Liver (tissue), 9 donors: ENCODE data around the gene SPSB1. TPM values are rescaled to one million over a fixed set of nuclear protein-coding genes. Genes with fewer than 3 reads are reported as not detected.

Source experiments
- DNase-seq: peaks from one replicate; pipeline ENCODE4 v3.0.0-alpha.2; 2017; ENCODE audit warnings: low spot score
- H3K27ac ChIP-seq, 2 donors: one replicate each; pipeline ENCODE4 v1.7.0; 2013; ENCODE audit warnings: inconsistent platforms in 2 of 2, low read length in 2 of 2, control low read depth in 1 of 2, low read depth in 1 of 2, mild to moderate bottlenecking in 1 of 2
- H3K27me3 ChIP-seq, 4 donors: one replicate each; pipeline versions ENCODE4 v1.6.1 to v1.7.0; 2013; ENCODE audit warnings: low read length in 3 of 4, inconsistent platforms in 1 of 4, mild to moderate bottlenecking in 1 of 4, moderate library complexity in 1 of 4; ENCODE audit not compliant: control insufficient read depth in 4 of 4, insufficient read depth in 4 of 4
- H3K36me3 ChIP-seq, 4 donors: one replicate each; pipeline versions ENCODE4 v1.6.1 to v1.7.0; 2013; ENCODE audit warnings: low read length in 3 of 4, mild to moderate bottlenecking in 3 of 4, low read depth in 1 of 4, moderate library complexity in 1 of 4; ENCODE audit not compliant: control insufficient read depth in 4 of 4, insufficient read depth in 3 of 4
- H3K4me1 ChIP-seq, 4 donors: one replicate each; pipeline versions ENCODE4 v1.6.1 to v1.7.0; 2013; ENCODE audit warnings: low read length in 3 of 4, mild to moderate bottlenecking in 3 of 4, moderate library complexity in 1 of 4; ENCODE audit not compliant: control insufficient read depth in 4 of 4, insufficient read depth in 4 of 4
- H3K4me3 ChIP-seq, 3 donors: one replicate each; pipeline versions ENCODE4 v1.6.1 to v1.7.0; 2013; ENCODE audit warnings: low read length in 3 of 3, control low read depth in 1 of 3, low read depth in 1 of 3, mild to moderate bottlenecking in 1 of 3
- H3K9ac ChIP-seq, 2 donors: one replicate each; pipeline ENCODE4 v1.7.0; 2013; ENCODE audit warnings: low read length in 2 of 2, mild to moderate bottlenecking in 2 of 2, moderate library complexity in 2 of 2, control low read depth in 1 of 2, low read depth in 1 of 2
- H3K9me3 ChIP-seq, 4 donors: one replicate each; pipeline versions ENCODE4 v1.6.1 to v1.7.0; 2013; ENCODE audit warnings: low read length in 3 of 4; ENCODE audit not compliant: control insufficient read depth in 4 of 4
- EGR1 ChIP-seq, 2 donors: IDR thresholded peaks; 2 replicates each; pipeline ENCODE4 v1.6.1; 2016 to 2018; ENCODE audit warnings: antibody characterized with exemption in 2 of 2, low read depth in 2 of 2
- FOXA1 ChIP-seq: IDR thresholded peaks from 2 replicates; pipeline ENCODE4 v1.6.1; 2016; ENCODE audit warnings: antibody characterized with exemption
- FOXA2 ChIP-seq: IDR thresholded peaks from 2 replicates; pipeline ENCODE4 v1.6.1; 2016; ENCODE audit warnings: antibody characterized with exemption
- GABPA ChIP-seq, 2 donors: IDR thresholded peaks in 1 of 2; conservative IDR thresholded peaks in 1 of 2; 2 replicates each; pipeline ENCODE4 v1.6.1; 2016; ENCODE audit warnings: antibody characterized with exemption in 2 of 2, mild to moderate bottlenecking in 1 of 2, moderate library complexity in 1 of 2
- HNF4A ChIP-seq, 2 donors: conservative IDR thresholded peaks; 2 replicates each; pipeline ENCODE4 v1.6.1; 2016; ENCODE audit warnings: antibody characterized with exemption in 2 of 2, mild to moderate bottlenecking in 2 of 2
- HNF4G ChIP-seq: IDR thresholded peaks from 2 replicates; pipeline ENCODE4 v1.6.1; 2016; ENCODE audit warnings: antibody characterized with exemption
- JUND ChIP-seq, 2 donors: IDR thresholded peaks; 2 replicates each; pipeline ENCODE4 v1.6.1; 2016; ENCODE audit warnings: antibody characterized with exemption in 2 of 2
- NR2F2 ChIP-seq: IDR thresholded peaks from 2 replicates; pipeline ENCODE4 v1.6.1; 2016; ENCODE audit warnings: antibody characterized with exemption
- RAD21 ChIP-seq, 2 donors: IDR thresholded peaks; 2 replicates each; pipeline ENCODE4 v1.6.1; 2016; ENCODE audit warnings: antibody characterized with exemption in 2 of 2, mild to moderate bottlenecking in 2 of 2
- RXRA ChIP-seq, 2 donors: IDR thresholded peaks; 2 replicates each; pipeline ENCODE4 v1.6.1; 2017 to 2018; ENCODE audit warnings: antibody characterized with exemption in 2 of 2, mild to moderate bottlenecking in 1 of 2
- SP1 ChIP-seq: IDR thresholded peaks from 2 replicates; pipeline ENCODE4 v1.6.1; 2018; ENCODE audit warnings: antibody characterized with exemption, mild to moderate bottlenecking
- TAF1 ChIP-seq: conservative IDR thresholded peaks from 2 replicates; pipeline ENCODE4 v1.6.1; 2016; ENCODE audit warnings: antibody characterized with exemption, mild to moderate bottlenecking
- YY1 ChIP-seq: IDR thresholded peaks from 2 replicates; pipeline ENCODE4 v1.6.1; 2016; ENCODE audit warnings: antibody characterized with exemption, mild to moderate bottlenecking
- WGBS: extraction: QIAGEN DNeasy Blood & Tissue Kit; methylation state at CpG from one replicate; pipeline ENCODE4 v1.1.7; 2013; 5-methylcytosine and 5-hydroxymethylcytosine counted together
- polyA plus RNA-seq, 2 donors: library from polyadenylated mRNA; stranded (reverse) in 1 of 2; unstranded in 1 of 2; fragments of 200-250 nt in 1 of 2; fragments of >200 nt in 1 of 2; fragmentation: Nextera tagmentation in 1 of 2; extraction: Ambion mirVana in 1 of 2; gene quantifications; one replicate each; pipeline versions ENCODE4 v1.2.1 to v1.2.3, GENCODE V29; 2013 to 2015
- total RNA-seq, 2 donors: library from RNA; depleted of rRNA; stranded (reverse); fragments of >200 nt; gene quantifications; one replicate each; pipeline ENCODE4 v1.2.3, GENCODE V29; 2014
- TF ChIP-seq, protein P1 (sequence below): IDR thresholded peaks from 2 replicates; pipeline ENCODE4 v1.6.1; 2016; ENCODE audit warnings: antibody characterized with exemption, mild to moderate bottlenecking
- TF ChIP-seq, protein P2 (sequence below): IDR thresholded peaks from 2 replicates; pipeline ENCODE4 v1.6.1; 2016; ENCODE audit warnings: antibody characterized with exemption
- TF ChIP-seq, protein P3 (sequence below): IDR thresholded peaks from 2 replicates; pipeline ENCODE4 v1.6.1; 2016; ENCODE audit warnings: antibody characterized with exemption
- donor health status: healthy.
- donor health status: healthy.
- donor health status: healthy.
- donor health status: healthy.
- donor health status: healthy.

SPSB1 gene
- total and polyA plus RNA-seq, 4 donors, result 4.1 to 22.6 (median 14.8) TPM

DNA sequence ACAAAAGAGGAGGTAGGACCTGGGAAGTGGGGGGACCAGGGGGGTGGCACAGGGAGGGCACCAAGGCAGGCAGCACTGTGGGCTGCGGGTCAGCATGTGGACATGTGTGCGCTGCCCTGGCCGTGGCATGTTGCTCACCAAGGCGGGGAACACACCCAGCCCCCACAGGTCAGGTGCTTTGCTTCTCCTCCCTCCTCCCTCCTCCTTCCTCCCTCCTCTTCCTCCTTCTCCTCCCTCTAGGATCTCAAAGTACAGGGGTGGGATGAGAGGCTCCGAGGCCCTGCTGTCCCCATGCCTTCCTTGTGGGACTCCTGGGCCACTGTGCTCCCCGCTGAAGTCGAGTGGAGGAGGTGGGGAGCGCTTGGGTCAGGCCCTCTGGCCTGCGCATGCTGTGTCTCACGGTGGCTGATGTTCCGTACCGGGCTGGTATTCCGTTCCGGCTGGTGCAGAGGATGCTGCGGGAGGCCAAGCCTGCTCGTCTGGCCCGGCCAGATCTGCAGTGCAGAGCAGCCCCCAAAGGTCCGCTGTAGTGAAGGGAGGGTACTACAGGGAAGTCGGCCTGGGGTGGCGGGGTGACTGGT, 26.6 kb downstream of the SPSB1 start:
- Histone ChIP-seq H3K4me1 (no peaks in the 10 kb centered on the region), H3K9ac (no peak overlapping the region), H3K36me3 (peaks cover 0 to 4% (median 0%) of the 10 kb centered on the region in 4 donors), H3K27ac (no peak overlapping the region), H3K4me3 (no peak overlapping the region), H3K9me3 (no peaks in the 10 kb centered on the region), H3K27me3 (no peaks in the 10 kb centered on the region)
- TF ChIP-seq TAF1, result no peak
- TF ChIP-seq JUND (IDR thresholded peaks at IDR 0.05), result no peak
- TF ChIP-seq, protein P1, sequence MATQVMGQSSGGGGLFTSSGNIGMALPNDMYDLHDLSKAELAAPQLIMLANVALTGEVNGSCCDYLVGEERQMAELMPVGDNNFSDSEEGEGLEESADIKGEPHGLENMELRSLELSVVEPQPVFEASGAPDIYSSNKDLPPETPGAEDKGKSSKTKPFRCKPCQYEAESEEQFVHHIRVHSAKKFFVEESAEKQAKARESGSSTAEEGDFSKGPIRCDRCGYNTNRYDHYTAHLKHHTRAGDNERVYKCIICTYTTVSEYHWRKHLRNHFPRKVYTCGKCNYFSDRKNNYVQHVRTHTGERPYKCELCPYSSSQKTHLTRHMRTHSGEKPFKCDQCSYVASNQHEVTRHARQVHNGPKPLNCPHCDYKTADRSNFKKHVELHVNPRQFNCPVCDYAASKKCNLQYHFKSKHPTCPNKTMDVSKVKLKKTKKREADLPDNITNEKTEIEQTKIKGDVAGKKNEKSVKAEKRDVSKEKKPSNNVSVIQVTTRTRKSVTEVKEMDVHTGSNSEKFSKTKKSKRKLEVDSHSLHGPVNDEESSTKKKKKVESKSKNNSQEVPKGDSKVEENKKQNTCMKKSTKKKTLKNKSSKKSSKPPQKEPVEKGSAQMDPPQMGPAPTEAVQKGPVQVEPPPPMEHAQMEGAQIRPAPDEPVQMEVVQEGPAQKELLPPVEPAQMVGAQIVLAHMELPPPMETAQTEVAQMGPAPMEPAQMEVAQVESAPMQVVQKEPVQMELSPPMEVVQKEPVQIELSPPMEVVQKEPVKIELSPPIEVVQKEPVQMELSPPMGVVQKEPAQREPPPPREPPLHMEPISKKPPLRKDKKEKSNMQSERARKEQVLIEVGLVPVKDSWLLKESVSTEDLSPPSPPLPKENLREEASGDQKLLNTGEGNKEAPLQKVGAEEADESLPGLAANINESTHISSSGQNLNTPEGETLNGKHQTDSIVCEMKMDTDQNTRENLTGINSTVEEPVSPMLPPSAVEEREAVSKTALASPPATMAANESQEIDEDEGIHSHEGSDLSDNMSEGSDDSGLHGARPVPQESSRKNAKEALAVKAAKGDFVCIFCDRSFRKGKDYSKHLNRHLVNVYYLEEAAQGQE, result no peak
- no peak for TF ChIP-seq FOXA1
- TF ChIP-seq HNF4G, result no peak
- TF ChIP-seq YY1, result no peak
- TF ChIP-seq SP1, result no peak
- TF ChIP-seq NR2F2, result no peak
- no peak for TF ChIP-seq FOXA2
- TF ChIP-seq, protein P2, sequence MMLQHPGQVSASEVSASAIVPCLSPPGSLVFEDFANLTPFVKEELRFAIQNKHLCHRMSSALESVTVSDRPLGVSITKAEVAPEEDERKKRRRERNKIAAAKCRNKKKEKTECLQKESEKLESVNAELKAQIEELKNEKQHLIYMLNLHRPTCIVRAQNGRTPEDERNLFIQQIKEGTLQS, result no peak
- TF ChIP-seq RXRA (IDR thresholded peaks at IDR 0.05), result no peak
- no peak for TF ChIP-seq EGR1 (IDR thresholded peaks at IDR 0.05; ENCODE audit: low read depth in 2 of 2)
- TF ChIP-seq RAD21 (IDR thresholded peaks at IDR 0.05), result no peak
- no peak for TF ChIP-seq HNF4A (conservative IDR thresholded peaks at IDR 0.05)
- TF ChIP-seq, protein P3, sequence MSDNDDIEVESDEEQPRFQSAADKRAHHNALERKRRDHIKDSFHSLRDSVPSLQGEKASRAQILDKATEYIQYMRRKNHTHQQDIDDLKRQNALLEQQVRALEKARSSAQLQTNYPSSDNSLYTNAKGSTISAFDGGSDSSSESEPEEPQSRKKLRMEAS, result no peak
- no peak for TF ChIP-seq GABPA (IDR thresholded peaks at IDR 0.05 in 1 of 2, conservative IDR thresholded peaks at IDR 0.05 in 1 of 2)
- no peak for DNase-seq
- 95% methylated on average over 20 of the region's 20 CpGs for WGBS

DNA sequence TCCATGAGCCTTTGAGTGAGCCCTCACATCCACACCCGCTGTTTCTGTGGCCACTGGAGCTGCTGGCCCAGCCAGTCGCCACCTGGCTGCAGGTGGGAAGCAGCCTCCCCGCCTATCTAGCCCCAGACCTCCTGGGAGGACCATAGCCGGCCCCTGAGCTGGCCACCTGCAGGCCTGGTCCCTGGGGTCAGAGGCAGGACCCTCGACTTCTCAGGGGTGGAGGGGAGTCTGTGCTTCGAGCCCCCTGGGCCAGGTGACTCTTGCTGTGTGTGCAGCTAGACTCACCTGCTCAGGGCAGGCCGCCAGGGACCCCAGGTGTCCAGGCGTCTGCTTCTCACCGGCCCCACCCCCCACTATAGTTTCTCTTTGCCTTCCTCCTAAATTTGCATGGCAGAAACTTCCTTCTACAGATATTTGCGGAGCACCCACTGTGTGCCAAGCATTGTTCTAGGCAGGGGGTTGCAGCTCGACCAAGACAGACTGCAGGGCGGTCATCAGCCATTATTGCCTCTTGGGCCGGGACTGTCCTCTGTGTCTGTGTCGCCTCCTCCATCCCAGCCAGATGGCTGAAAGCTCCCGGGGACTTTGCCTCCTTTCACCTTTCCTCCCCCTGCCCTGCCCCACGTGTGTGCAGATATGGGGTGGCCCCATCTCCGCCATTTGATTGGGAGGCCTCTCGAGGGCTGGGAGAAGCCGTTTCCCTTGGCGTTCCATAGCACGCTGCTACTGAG, 27.3 kb downstream of the SPSB1 start:
- no peak overlapping the region for H3K4me3 ChIP-seq
- H3K9ac ChIP-seq, result no peak overlapping the region
- no peak for TF ChIP-seq FOXA1
- no peak for TF ChIP-seq SP1
- 86% methylated on average over 21 of the region's 21 CpGs for WGBS
- no peaks in the 10 kb centered on the region for H3K9me3 ChIP-seq
- no peak overlapping the region for H3K27ac ChIP-seq
- no peaks in the 10 kb centered on the region for H3K27me3 ChIP-seq
- no peaks in the 10 kb centered on the region for H3K4me1 ChIP-seq
- peaks cover 0 to 4% (median 0%) of the 10 kb centered on the region in 4 donors for H3K36me3 ChIP-seq
- DNase-seq, result no peak
